WTC11 (cell line): ENCODE measurements around the gene EYA2. TPM values are rescaled to one million over a fixed set of nuclear protein-coding genes. Genes with fewer than 3 reads are reported as not detected.

Experiments used
- ATAC-seq: fragments of 200-7000 bp; cut with Tn5 transposase; 2 replicates; pipeline ENCODE4 v1.10.0; 2021; ENCODE audit warnings: mild to moderate bottlenecking, moderate library complexity
- CTCF ChIA-PET: fragments of 300-600 bp; sonication (Branson Sonifier 250); formaldehyde crosslinking; loops from one replicate; lab custom pipeline; 2021; ENCODE audit warnings: antibody characterized with exemption; lab: Charles Lee
- POLR2A ChIA-PET: fragments of 350-600 bp; sonication (Branson Sonifier 250); formaldehyde crosslinking; loops from one replicate; lab custom pipeline; 2021; ENCODE audit warnings: antibody characterized with exemption; lab: Charles Lee
- DNase-seq: peaks from one replicate; pipeline ENCODE4 v3.0.0; 2021; ENCODE audit warnings: low spot score
- H3K27ac Mint-ChIP-seq: 2 replicates; pipeline ENCODE4 v1.8.0; 2021; ENCODE audit warnings: mixed read lengths
- H3K27me3 Mint-ChIP-seq: 2 replicates; pipeline ENCODE4 v1.8.0; 2021; ENCODE audit warnings: low read depth, mild to moderate bottlenecking, moderate library complexity, mixed read lengths
- H3K36me3 Mint-ChIP-seq: 2 replicates; pipeline ENCODE4 v1.8.0; 2021; ENCODE audit warnings: mixed read lengths
- H3K4me1 Mint-ChIP-seq: 2 replicates; pipeline ENCODE4 v1.8.0; 2022; ENCODE audit warnings: mixed read lengths
- H3K4me3 Mint-ChIP-seq: 2 replicates; pipeline ENCODE4 v1.8.0; 2021; ENCODE audit warnings: mild to moderate bottlenecking, moderate library complexity, mixed read lengths
- H3K9me3 Mint-ChIP-seq: 2 replicates; pipeline ENCODE4 v1.8.0; 2021; ENCODE audit warnings: mixed read lengths
- CTCF ChIP-seq: fragments of 200-600 bp; IDR thresholded peaks from 2 replicates; pipeline ENCODE4 v1.8.0; 2022; ENCODE audit warnings: antibody characterized with exemption
- ELF4 ChIP-seq: sonication (generic); formaldehyde crosslinking; IDR thresholded peaks from 2 replicates; pipeline ENCODE4 v1.8.1; 2022; ENCODE audit warnings: low read depth, mild to moderate bottlenecking, moderate library complexity, missing genetic modification reagents
- ETV6 ChIP-seq: sonication (generic); formaldehyde crosslinking; IDR thresholded peaks from 2 replicates; pipeline ENCODE4 v1.8.1; 2022; ENCODE audit warnings: mild to moderate bottlenecking, missing genetic modification reagents
- FOXK1 ChIP-seq: sonication (generic); formaldehyde crosslinking; IDR thresholded peaks from 2 replicates; pipeline ENCODE4 v1.8.0; 2022; ENCODE audit warnings: mild to moderate bottlenecking, moderate library complexity, missing genetic modification reagents
- FOXP4 ChIP-seq: sonication (generic); formaldehyde crosslinking; IDR thresholded peaks from 2 replicates; pipeline ENCODE4 v1.8.0; 2022; ENCODE audit warnings: mild to moderate bottlenecking, missing genetic modification reagents
- MLX ChIP-seq: sonication (generic); formaldehyde crosslinking; IDR thresholded peaks from 2 replicates; pipeline ENCODE4 v1.8.1; 2023; ENCODE audit warnings: mild to moderate bottlenecking, missing genetic modification reagents, moderate library complexity
- NFYB ChIP-seq: sonication (generic); formaldehyde crosslinking; conservative IDR thresholded peaks from 2 replicates; pipeline ENCODE4 v1.8.0; 2022; ENCODE audit warnings: low read depth, missing genetic modification reagents
- NR3C1 ChIP-seq: sonication (generic); formaldehyde crosslinking; conservative IDR thresholded peaks from 2 replicates; pipeline ENCODE4 v1.8.1; 2023; ENCODE audit warnings: low read depth, mild to moderate bottlenecking, missing genetic modification reagents
- PRRX2 ChIP-seq: fragments of 250-450 bp; sonication (Bioruptor Pico); IDR thresholded peaks from 2 replicates; pipeline ENCODE4 v1.8.0; 2021; ENCODE audit warnings: mild to moderate bottlenecking
- RELA ChIP-seq: sonication (generic); formaldehyde crosslinking; IDR thresholded peaks from 2 replicates; pipeline ENCODE4 v1.8.1; 2022; ENCODE audit warnings: missing genetic modification reagents, mild to moderate bottlenecking, borderline replicate concordance
- SOX15 ChIP-seq: fragments of 250-450 bp; sonication (Bioruptor Pico); IDR thresholded peaks from 2 replicates; pipeline ENCODE4 v1.9.0; 2021; ENCODE audit warnings: mild to moderate bottlenecking
- USF1 ChIP-seq: sonication (generic); formaldehyde crosslinking; IDR thresholded peaks from 2 replicates; pipeline ENCODE4 v1.8.0; 2022; ENCODE audit warnings: mild to moderate bottlenecking, missing genetic modification reagents
- ZNF423 ChIP-seq: fragments of 250-450 bp; sonication (Bioruptor Pico); IDR thresholded peaks from 2 replicates; pipeline ENCODE4 v2.1.2; 2022; ENCODE audit warnings: mild to moderate bottlenecking, moderate library complexity
- ZNF671 ChIP-seq: fragments of 250-450 bp; sonication (Bioruptor Pico); IDR thresholded peaks from 2 replicates; pipeline ENCODE4 v1.8.0; 2021; ENCODE audit warnings: mild to moderate bottlenecking
- total RNA-seq: library from RNA; stranded (reverse); gene quantifications from 3 replicates; pipeline ENCODE4 v1.2.3, GENCODE V29; 2021
- TF ChIP-seq, protein P1 (sequence below): sonication (generic); formaldehyde crosslinking; IDR thresholded peaks from 2 replicates; pipeline ENCODE4 v1.8.1; 2023; ENCODE audit warnings: mild to moderate bottlenecking, missing genetic modification reagents
- TF ChIP-seq, protein P2 (sequence below): sonication (generic); formaldehyde crosslinking; IDR thresholded peaks from 2 replicates; pipeline ENCODE4 v1.8.1; 2022; ENCODE audit warnings: mild to moderate bottlenecking, moderate library complexity, missing genetic modification reagents
- TF ChIP-seq, protein P3 (sequence below): fragments of 250-450 bp; sonication (Bioruptor Pico); conservative IDR thresholded peaks from 2 replicates; pipeline ENCODE4 v1.9.0; 2021; ENCODE audit warnings: mild to moderate bottlenecking
- TF ChIP-seq, protein P4 (sequence below): sonication (generic); formaldehyde crosslinking; IDR thresholded peaks from 2 replicates; pipeline ENCODE4 v1.8.1; 2023; ENCODE audit warnings: mild to moderate bottlenecking, moderate library complexity, missing genetic modification reagents

Gene EYA2
- total RNA-seq, 1 experiment from 2014 or later, result 1.5 TPM

DNA sequence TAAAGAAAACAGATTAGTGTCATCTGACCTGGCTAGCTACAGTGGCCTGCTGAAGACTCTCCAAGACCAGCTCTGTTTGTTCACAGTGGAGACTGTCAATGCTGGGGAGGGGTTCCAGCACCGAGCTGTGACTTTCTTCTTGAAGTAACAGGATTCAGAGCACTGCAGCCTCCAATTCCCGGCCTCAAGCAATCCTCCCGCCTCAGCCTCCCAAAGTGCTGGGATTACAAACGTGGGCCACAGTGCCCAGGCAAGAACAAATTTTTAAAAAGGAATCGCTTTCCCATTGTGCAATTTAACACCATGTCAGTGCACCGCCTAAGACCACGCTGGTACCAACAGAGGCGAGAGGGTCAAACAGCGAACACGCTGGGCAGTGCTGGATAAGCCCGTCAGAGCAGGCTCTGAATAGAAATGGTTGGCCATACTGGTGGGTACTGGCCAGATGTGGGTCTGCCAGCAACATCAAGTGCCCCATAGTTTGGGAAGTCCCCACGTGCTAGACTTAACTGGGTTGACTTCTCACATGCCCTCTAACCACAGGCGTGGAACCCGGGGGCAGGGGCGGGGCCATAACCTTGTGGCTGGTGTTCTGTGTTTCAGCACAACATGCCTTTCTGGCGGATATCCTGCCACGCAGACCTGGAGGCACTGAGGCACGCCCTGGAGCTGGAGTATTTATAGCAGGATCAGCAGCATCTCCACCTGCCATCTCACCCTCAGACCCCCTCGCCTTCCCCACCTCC is 293.0 kb downstream of the EYA2 start:
- H3K36me3 Mint-ChIP-seq, result no peaks in the 10 kb centered on the region
- ATAC-seq (no peak), DNase-seq (no peak)
- H3K9me3 Mint-ChIP-seq, result no peaks in the 10 kb centered on the region
- H3K4me1 Mint-ChIP-seq, result peaks cover 4% of the 10 kb centered on the region; the same call in 1 of the 2 replicates
- H3K27me3 Mint-ChIP-seq, result no peaks in the 10 kb centered on the region
- TF ChIP-seq, protein P1, sequence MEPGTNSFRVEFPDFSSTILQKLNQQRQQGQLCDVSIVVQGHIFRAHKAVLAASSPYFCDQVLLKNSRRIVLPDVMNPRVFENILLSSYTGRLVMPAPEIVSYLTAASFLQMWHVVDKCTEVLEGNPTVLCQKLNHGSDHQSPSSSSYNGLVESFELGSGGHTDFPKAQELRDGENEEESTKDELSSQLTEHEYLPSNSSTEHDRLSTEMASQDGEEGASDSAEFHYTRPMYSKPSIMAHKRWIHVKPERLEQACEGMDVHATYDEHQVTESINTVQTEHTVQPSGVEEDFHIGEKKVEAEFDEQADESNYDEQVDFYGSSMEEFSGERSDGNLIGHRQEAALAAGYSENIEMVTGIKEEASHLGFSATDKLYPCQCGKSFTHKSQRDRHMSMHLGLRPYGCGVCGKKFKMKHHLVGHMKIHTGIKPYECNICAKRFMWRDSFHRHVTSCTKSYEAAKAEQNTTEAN, result no peak
- TF ChIP-seq PRRX2 (CRISPR knock-in tag) (no peak), ELF4 (CRISPR knock-in tag) (no peak), NR3C1 (CRISPR knock-in tag) (no peak), USF1 (CRISPR knock-in tag) (no peak), ZNF671 (CRISPR knock-in tag) (no peak), FOXK1 (CRISPR knock-in tag) (no peak), NFYB (no peak), ZNF423 (CRISPR knock-in tag) (no peak), FOXP4 (no peak), MLX (no peak), ETV6 (CRISPR knock-in tag) (no peak), SOX15 (CRISPR knock-in tag) (no peak), RELA (no peak), CTCF (no peak)
- TF ChIP-seq, protein P2, sequence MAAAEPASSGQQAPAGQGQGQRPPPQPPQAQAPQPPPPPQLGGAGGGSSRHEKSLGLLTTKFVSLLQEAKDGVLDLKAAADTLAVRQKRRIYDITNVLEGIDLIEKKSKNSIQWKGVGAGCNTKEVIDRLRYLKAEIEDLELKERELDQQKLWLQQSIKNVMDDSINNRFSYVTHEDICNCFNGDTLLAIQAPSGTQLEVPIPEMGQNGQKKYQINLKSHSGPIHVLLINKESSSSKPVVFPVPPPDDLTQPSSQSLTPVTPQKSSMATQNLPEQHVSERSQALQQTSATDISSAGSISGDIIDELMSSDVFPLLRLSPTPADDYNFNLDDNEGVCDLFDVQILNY (CRISPR knock-in tag), result no peak
- TF ChIP-seq, protein P3, sequence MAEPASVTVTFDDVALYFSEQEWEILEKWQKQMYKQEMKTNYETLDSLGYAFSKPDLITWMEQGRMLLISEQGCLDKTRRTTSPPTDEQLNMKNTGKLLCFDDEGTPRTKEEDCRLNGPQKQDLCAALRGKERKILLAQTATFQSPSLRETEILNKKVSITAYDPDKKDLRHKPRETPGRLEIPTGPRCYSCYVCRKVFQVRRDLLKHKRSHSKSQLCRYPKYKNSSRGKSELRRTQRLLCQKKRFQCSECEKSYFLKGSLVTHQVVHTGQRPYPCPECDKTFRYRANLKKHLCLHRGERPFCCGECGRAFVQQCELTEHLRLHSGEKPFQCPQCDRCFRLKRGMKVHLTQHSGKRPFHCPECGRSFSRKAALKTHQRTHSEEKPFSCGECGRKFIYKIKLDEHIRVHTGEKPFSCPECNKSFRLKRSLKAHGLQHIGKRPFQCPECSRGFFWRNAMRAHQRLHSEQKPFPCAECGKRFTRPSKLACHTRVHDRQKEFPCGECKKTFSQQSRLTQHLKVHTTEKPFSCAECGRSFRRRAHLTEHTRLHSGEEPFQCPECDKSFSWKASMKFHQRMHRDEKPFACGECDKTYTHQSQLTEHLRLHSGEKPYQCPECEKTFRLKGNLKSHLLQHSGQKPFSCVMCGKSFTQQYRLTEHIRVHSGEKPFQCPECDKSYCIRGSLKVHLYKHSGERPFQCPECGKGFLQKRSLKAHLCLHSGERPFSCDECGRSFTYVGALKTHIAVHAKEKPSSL, result no peak
- TF ChIP-seq, protein P4, sequence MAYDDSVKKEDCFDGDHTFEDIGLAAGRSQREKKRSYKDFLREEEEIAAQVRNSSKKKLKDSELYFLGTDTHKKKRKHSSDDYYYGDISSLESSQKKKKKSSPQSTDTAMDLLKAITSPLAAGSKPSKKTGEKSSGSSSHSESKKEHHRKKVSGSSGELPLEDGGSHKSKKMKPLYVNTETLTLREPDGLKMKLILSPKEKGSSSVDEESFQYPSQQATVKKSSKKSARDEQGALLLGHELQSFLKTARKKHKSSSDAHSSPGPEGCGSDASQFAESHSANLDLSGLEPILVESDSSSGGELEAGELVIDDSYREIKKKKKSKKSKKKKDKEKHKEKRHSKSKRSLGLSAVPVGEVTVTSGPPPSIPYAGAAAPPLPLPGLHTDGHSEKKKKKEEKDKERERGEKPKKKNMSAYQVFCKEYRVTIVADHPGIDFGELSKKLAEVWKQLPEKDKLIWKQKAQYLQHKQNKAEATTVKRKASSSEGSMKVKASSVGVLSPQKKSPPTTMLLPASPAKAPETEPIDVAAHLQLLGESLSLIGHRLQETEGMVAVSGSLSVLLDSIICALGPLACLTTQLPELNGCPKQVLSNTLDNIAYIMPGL, result no peak
- no peak overlapping the region for H3K4me3 Mint-ChIP-seq
- H3K27ac Mint-ChIP-seq, result no peak overlapping the region
- ChIA-PET POLR2A (interaction anchor here (0.6 kb wide), 1 partner anchor 1276 kb away, joined by 4 read pairs; the partner anchor contains the start of gene PLTP), CTCF (interaction anchor here (0.8 kb wide), 1 partner anchor 197 kb away, joined by 3 read pairs; no protein-coding TSS in a partner anchor)
